HepG2 (cell line): Measurements from ENCODE around the gene SLC12A3. TPM values are rescaled to one million over a fixed set of nuclear protein-coding genes. Genes with fewer than 3 reads are reported as not detected.

Source experiments
- ATF7-NPFF ChIP-seq: sonication (generic); formaldehyde crosslinking; IDR thresholded peaks from 2 replicates; pipeline ENCODE4 v1.8.1; 2023; ENCODE audit warnings: mild to moderate bottlenecking, low read depth, missing genetic modification reagents, moderate library complexity
- ERF ChIP-seq: IDR thresholded peaks from 2 replicates; pipeline ENCODE4 v1.6.1; 2018; ENCODE audit warnings: missing biosample characterization, missing genetic modification reagents
- GABPA ChIP-seq, 2 experiments: IDR thresholded peaks; 2 replicates each; pipeline ENCODE4 v1.6.1; 2011 to 2016; ENCODE audit warnings: low read depth in 2 of 2, low read length in 1 of 2, missing biosample characterization in 1 of 2, missing genetic modification characterization in 1 of 2
- GABPB1 ChIP-seq: IDR thresholded peaks from 2 replicates; pipeline ENCODE4 v1.6.1; 2016; ENCODE audit warnings: mild to moderate bottlenecking, missing genetic modification reagents, moderate library complexity, missing compliant biosample characterization
- KLF16 ChIP-seq, 2 experiments: sonication (generic) in 1 of 2; formaldehyde crosslinking in 1 of 2; IDR thresholded peaks; 2 replicates each; pipeline versions ENCODE4 v1.6.1 to v1.8.0; 2016 to 2023; ENCODE audit warnings: missing genetic modification reagents in 2 of 2, missing compliant biosample characterization in 1 of 2
- NFAT5 ChIP-seq: sonication (generic); formaldehyde crosslinking; IDR thresholded peaks from 2 replicates; pipeline ENCODE4 v1.4.0; 2020; ENCODE audit warnings: missing genetic modification reagents
- NPAS2 ChIP-seq: sonication (generic); formaldehyde crosslinking; IDR thresholded peaks from 2 replicates; pipeline ENCODE4 v1.8.0; 2022; ENCODE audit warnings: mild to moderate bottlenecking, missing genetic modification reagents, borderline replicate concordance
- RFXAP ChIP-seq: sonication (generic); formaldehyde crosslinking; IDR thresholded peaks from 2 replicates; pipeline ENCODE4 v1.4.0; 2020; ENCODE audit warnings: missing genetic modification reagents, borderline replicate concordance
- STAT6 ChIP-seq: sonication (generic); formaldehyde crosslinking; IDR thresholded peaks from 2 replicates; pipeline ENCODE4 v1.4.0; 2020; ENCODE audit warnings: missing genetic modification reagents, mild to moderate bottlenecking, borderline replicate concordance
- TGIF2 ChIP-seq: IDR thresholded peaks from 2 replicates; pipeline ENCODE4 v1.6.1; 2016; ENCODE audit warnings: control low read depth, missing compliant biosample characterization
- ZMAT5 ChIP-seq: sonication (generic); formaldehyde crosslinking; IDR thresholded peaks from 2 replicates; pipeline ENCODE4 v1.5.0; 2020; ENCODE audit warnings: mild to moderate bottlenecking, low read depth, missing genetic modification reagents, borderline replicate concordance
- ZNF124 ChIP-seq: sonication (generic); formaldehyde crosslinking; IDR thresholded peaks from 2 replicates; pipeline ENCODE4 v1.4.0; 2020; ENCODE audit warnings: missing genetic modification reagents
- ZNF253 ChIP-seq: sonication (generic); formaldehyde crosslinking; IDR thresholded peaks from 2 replicates; pipeline ENCODE4 v1.8.0; 2022; ENCODE audit warnings: mild to moderate bottlenecking, missing genetic modification reagents, borderline replicate concordance
- ZNF317 ChIP-seq: sonication (generic); formaldehyde crosslinking; IDR thresholded peaks from 2 replicates; pipeline ENCODE4 v1.5.0; 2020; ENCODE audit warnings: mild to moderate bottlenecking, missing genetic modification reagents
- ZNF430 ChIP-seq: sonication (generic); formaldehyde crosslinking; IDR thresholded peaks from 2 replicates; pipeline ENCODE4 v1.9.0; 2021; ENCODE audit warnings: mild to moderate bottlenecking, missing genetic modification reagents
- ZNF446 ChIP-seq: sonication (generic); formaldehyde crosslinking; IDR thresholded peaks from 2 replicates; pipeline ENCODE4 v1.5.0; 2020; ENCODE audit warnings: mild to moderate bottlenecking, missing genetic modification reagents
- ZNF660 ChIP-seq: sonication (generic); formaldehyde crosslinking; IDR thresholded peaks from 2 replicates; pipeline ENCODE4 v1.5.1; 2020; ENCODE audit warnings: mild to moderate bottlenecking, low read depth, missing genetic modification reagents, borderline replicate concordance
- ZNF7 ChIP-seq: IDR thresholded peaks from 2 replicates; pipeline ENCODE4 v1.6.1; 2016; ENCODE audit warnings: missing biosample characterization, missing genetic modification reagents
- ZNF749 ChIP-seq: sonication (generic); formaldehyde crosslinking; IDR thresholded peaks from 2 replicates; pipeline ENCODE4 v1.8.0; 2022; ENCODE audit warnings: mild to moderate bottlenecking, missing genetic modification reagents, moderate library complexity, borderline replicate concordance
- ZNF839 ChIP-seq: sonication (generic); formaldehyde crosslinking; IDR thresholded peaks from 2 replicates; pipeline ENCODE4 v1.4.0; 2020; ENCODE audit warnings: missing genetic modification reagents, mild to moderate bottlenecking, borderline replicate concordance
- polyA plus RNA-seq, 8 experiments: library from polyadenylated mRNA; depleted of rRNA in 3 of 8; stranded (reverse) in 7 of 8; unstranded in 1 of 8; fragments of >200 nt; fragmentation: Illumina TruSeq in 4 of 8; extraction: Trizol in 4 of 8; gene quantifications; 2 replicates each; pipeline versions ENCODE4 v1.2.1 to v1.2.3, GENCODE V29; 2011 to 2016; ENCODE audit warnings: low read depth in 4 of 8, missing spikeins in 1 of 8, mixed read lengths in 1 of 8; ENCODE audit not compliant: insufficient read depth in 1 of 8
- total RNA-seq, 5 experiments: library from RNA; depleted of rRNA; stranded (reverse); fragments of >200 nt; fragmentation: Illumina TruSeq; extraction: Trizol; gene quantifications; 2 replicates each; pipeline ENCODE4 v1.2.3, GENCODE V29; 2016; ENCODE audit warnings: low read depth in 1 of 5

The SLC12A3 gene
- total and polyA plus RNA-seq, 2 of the 13 experiments (the other 11 are each of a cell fraction or from before 2014, with no cell fraction given): 6.2 TPM; not detected in 1

DNA sequence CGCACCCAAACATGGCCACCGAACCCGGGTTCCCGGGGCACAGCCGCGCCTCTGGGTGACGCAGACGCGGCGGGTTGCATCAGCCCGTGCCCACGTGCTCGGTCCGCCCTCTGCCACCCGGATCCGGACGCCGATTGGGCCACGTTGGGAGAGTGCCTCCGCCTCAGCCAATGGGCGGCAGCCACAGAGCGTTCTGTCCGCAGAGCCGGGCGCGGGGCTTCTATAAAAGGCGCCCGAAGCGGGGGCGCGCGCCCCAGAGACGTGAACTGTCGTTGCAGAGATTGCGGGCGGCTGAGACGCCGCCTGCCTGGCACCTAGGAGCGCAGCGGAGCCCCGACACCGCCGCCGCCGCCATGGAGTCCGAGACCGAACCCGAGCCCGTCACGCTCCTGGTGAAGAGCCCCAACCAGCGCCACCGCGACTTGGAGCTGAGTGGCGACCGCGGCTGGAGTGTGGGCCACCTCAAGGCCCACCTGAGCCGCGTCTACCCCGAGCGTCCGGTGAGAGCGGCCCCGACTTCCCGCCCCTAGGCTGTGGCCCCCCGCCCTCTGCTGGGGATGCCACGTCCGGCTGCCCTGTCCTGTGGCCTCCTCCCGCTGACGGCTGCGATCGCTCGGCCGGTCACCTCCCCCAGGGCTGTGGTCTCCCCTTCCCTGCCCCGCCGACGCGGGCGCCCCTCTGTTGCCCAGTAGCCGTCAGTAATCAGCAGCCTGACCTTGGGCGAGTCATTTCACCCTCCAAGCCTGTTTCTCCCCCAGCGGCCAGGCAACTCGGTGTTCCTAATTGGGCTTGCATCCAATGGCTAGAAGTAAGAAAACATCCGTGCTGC lies 67.1 kb downstream of the SLC12A3 start, which contains the start of gene HERPUD1 (continued):
- peak in 1 of 2 experiments; percentile 98; a peak in 2 of 4 replicates for TF ChIP-seq KLF16 (CRISPR knock-in tag; IDR thresholded peaks at IDR 0.05)
- peak; percentile 78; the same call in 1 of the 2 replicates for TF ChIP-seq ZNF839 (CRISPR knock-in tag)
- TF ChIP-seq GABPA (IDR thresholded peaks at IDR 0.05; ENCODE audit: low read depth, low read length): no peak
- peak; percentile 58 for TF ChIP-seq GABPA (CRISPR knock-in tag; IDR thresholded peaks at IDR 0.05; ENCODE audit: low read depth)
- TF ChIP-seq TGIF2 (CRISPR knock-in tag): peak; percentile 76; the same call in 1 of the 2 replicates
- no peak for TF ChIP-seq ZMAT5 (CRISPR knock-in tag)
- peak; percentile 86; the same call in 1 of the 2 replicates for TF ChIP-seq ZNF253 (CRISPR knock-in tag)
- TF ChIP-seq ZNF317: peak; percentile 84
- TF ChIP-seq NFAT5: no peak; the same call in 1 of the 2 replicates
- TF ChIP-seq NPAS2: no peak; the same call in 1 of the 2 replicates
- 0 out of 2 replicates have a peak, but pooled peaks have one; percentile 31 for TF ChIP-seq ZNF660 (CRISPR knock-in tag)
- TF ChIP-seq ZNF430 (CRISPR knock-in tag): peak; percentile 94
- peak; percentile 49; the same call in 1 of the 2 replicates for TF ChIP-seq ZNF7
- TF ChIP-seq ZNF446 (CRISPR knock-in tag): no peak; the same call in 1 of the 2 replicates
- TF ChIP-seq ZNF749 (CRISPR knock-in tag): peak; percentile 90; the same call in 1 of the 2 replicates
- peak; percentile 93; the same call in 1 of the 2 replicates for TF ChIP-seq STAT6 (CRISPR knock-in tag)
- TF ChIP-seq RFXAP (CRISPR knock-in tag): peak; percentile 97
- TF ChIP-seq ATF7-NPFF: peak; percentile 65; the same call in 1 of the 2 replicates
- peak; percentile 88 for TF ChIP-seq GABPB1 (CRISPR knock-in tag)
- TF ChIP-seq ERF: peak; percentile 89
- TF ChIP-seq ZNF124 (CRISPR knock-in tag): peak; percentile 96; the same call in 1 of the 2 replicates
